ENCODE results near the gene FBXO21.

GRCh38 chr12:117141097-117141898 is 49.0 kb downstream of the FBXO21 start:
- TF ChIP-seq, protein P1, sequence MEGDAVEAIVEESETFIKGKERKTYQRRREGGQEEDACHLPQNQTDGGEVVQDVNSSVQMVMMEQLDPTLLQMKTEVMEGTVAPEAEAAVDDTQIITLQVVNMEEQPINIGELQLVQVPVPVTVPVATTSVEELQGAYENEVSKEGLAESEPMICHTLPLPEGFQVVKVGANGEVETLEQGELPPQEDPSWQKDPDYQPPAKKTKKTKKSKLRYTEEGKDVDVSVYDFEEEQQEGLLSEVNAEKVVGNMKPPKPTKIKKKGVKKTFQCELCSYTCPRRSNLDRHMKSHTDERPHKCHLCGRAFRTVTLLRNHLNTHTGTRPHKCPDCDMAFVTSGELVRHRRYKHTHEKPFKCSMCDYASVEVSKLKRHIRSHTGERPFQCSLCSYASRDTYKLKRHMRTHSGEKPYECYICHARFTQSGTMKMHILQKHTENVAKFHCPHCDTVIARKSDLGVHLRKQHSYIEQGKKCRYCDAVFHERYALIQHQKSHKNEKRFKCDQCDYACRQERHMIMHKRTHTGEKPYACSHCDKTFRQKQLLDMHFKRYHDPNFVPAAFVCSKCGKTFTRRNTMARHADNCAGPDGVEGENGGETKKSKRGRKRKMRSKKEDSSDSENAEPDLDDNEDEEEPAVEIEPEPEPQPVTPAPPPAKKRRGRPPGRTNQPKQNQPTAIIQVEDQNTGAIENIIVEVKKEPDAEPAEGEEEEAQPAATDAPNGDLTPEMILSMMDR (IDR thresholded peaks at IDR 0.05; ENCODE audit: low read length): no peak
- TF ChIP-seq EZH2 (IDR thresholded peaks at IDR 0.05; ENCODE audit: borderline replicate concordance, low read length): no peak
